Natural killer cell (primary cell): ENCODE results near the gene MAP3K21. TPM values are rescaled to one million over a fixed set of nuclear protein-coding genes. Genes with fewer than 3 reads are reported as not detected.

ENCODE experiments used
- ATAC-seq, 3 donors: fragments of 150-1000 bp in 2 of 3; fragments of 200-7000 bp in 1 of 3; cut with Tn5 transposase; 1 replicate in 1 of 3; 2 replicates in 2 of 3; pipeline ENCODE4 v1.10.0; 2021; ENCODE audit warnings: mild to moderate bottlenecking in 2 of 3, moderate library complexity in 2 of 3
- DNase-seq, 2 donors: peaks; one replicate each; pipeline versions ENCODE4 v3.0.0 to v3.0.0-alpha.2; 2013 to 2021; ENCODE audit warnings: mixed read lengths in 1 of 2
- H3K27ac ChIP-seq: one replicate; pipeline ENCODE4 v1.5.1; 2013; ENCODE audit warnings: mild to moderate bottlenecking, low read length
- H3K27me3 ChIP-seq: one replicate; pipeline ENCODE4 v1.6.1; 2013; ENCODE audit warnings: low read length; ENCODE audit not compliant: control insufficient read depth, insufficient read depth
- H3K36me3 ChIP-seq: one replicate; pipeline ENCODE4 v1.6.1; 2013; ENCODE audit warnings: low read length; ENCODE audit not compliant: control insufficient read depth, insufficient read depth
- H3K4me1 ChIP-seq: one replicate; pipeline ENCODE4 v1.6.1; 2013; ENCODE audit warnings: low read length; ENCODE audit not compliant: control insufficient read depth, insufficient read depth
- H3K4me3 ChIP-seq: one replicate; pipeline ENCODE4 v1.5.1; 2013; ENCODE audit warnings: low read length
- H3K9me3 ChIP-seq: one replicate; pipeline ENCODE4 v1.6.1; 2013; ENCODE audit warnings: low read length; ENCODE audit not compliant: control insufficient read depth, insufficient read depth
- H3K27ac Mint-ChIP-seq, 2 donors: one replicate each; pipeline ENCODE4 v1.8.0; 2022; ENCODE audit warnings: mild to moderate bottlenecking in 2 of 2, mixed read lengths in 2 of 2, moderate library complexity in 1 of 2
- H3K27me3 Mint-ChIP-seq, 2 donors: one replicate each; pipeline ENCODE4 v1.8.0; 2022; ENCODE audit warnings: low read depth in 2 of 2, mixed read lengths in 2 of 2
- H3K36me3 Mint-ChIP-seq: one replicate; pipeline ENCODE4 v1.8.0; 2022; ENCODE audit warnings: mixed read lengths
- H3K4me1 Mint-ChIP-seq, 2 donors: one replicate each; pipeline ENCODE4 v1.8.0; 2022; ENCODE audit warnings: mixed read lengths in 2 of 2
- H3K4me3 Mint-ChIP-seq: one replicate; pipeline ENCODE4 v1.8.0; 2022; ENCODE audit warnings: mild to moderate bottlenecking, moderate library complexity, mixed read lengths
- H3K9me3 Mint-ChIP-seq, 2 donors: one replicate each; pipeline ENCODE4 v1.8.0; 2022; ENCODE audit warnings: mixed read lengths in 2 of 2
- CTCF ChIP-seq: fragments of 200-600 bp; IDR thresholded peaks from one replicate; pipeline ENCODE4 v1.8.0; 2022; ENCODE audit warnings: antibody characterized with exemption
- WGBS: methylation state at CpG from one replicate; pipeline ENCODE4 v1.1.7; 2013; ENCODE audit warnings: missing lambda C conversion rate; ENCODE audit not compliant: insufficient coverage; 5-methylcytosine and 5-hydroxymethylcytosine counted together
- intact Hi-C: fragments of 100-400 bp; cut with micrococcal nuclease; formaldehyde crosslinking; loops from one replicate; pipeline ENCODE4 v1.14.2; 2022
- total RNA-seq, 4 donors: library from RNA; stranded (reverse); fragments of 120-200 nt in 1 of 4; gene quantifications; one replicate each; pipeline versions ENCODE4 v1.2.3 to v1.2.4, GENCODE V29; 2013 to 2022

Gene MAP3K21
- total RNA-seq, 3 donors from 2014 or later (not counting 1 experiment from before 2014, with no cell fraction given), result 0.14 to 0.70 (median 0.27) TPM

DNA sequence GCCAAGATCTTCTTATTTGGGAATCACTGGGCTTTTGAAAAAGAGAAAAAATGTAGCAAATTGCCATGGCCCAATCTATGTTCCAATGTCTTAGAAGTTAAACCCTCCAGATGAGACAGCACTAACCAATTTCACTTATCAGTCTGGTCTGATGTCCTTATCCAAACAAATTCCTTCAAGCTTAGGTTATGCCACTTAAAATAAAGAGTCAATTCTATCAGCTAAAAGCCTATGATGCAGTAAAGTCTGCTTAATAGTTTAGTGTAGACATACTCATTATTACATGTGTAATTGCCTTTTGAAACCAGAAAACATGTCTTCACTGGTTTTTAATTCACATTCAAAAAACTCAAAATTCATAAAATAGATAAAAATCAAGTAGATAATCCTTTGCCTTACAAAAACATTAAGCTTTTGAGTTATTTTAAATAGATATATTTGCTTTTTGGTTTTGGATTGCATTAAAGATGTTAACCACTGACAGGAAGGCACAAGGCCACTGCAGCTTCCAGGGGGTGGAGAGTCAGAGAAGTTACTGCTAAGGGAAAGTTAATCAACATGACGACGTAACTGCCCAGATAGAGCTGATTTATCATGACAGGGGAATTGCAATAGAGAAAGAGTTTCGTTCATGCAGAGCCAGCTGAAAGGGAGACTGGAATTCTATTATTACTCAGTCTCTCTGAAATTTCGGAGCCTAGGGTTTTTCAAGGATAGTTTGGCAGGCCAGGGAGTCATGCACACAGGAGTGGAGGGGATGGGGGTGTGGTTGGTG is 106.1 kb downstream of the MAP3K21 start:
- H3K27me3 Mint-ChIP-seq, result no peaks in the 10 kb centered on the region
- no peaks in the 10 kb centered on the region for H3K36me3 Mint-ChIP-seq
- WGBS, result 81% methylated on average over 4 of the region's 4 CpGs
- no peak overlapping the region for H3K27ac ChIP-seq
- H3K4me3 ChIP-seq, result no peak overlapping the region
- TF ChIP-seq CTCF, result no peak
- ATAC-seq (no peak), DNase-seq (no peak)
- intact Hi-C loops, result no loop called here
- H3K27me3 ChIP-seq, result no peaks in the 10 kb centered on the region
- H3K4me1 Mint-ChIP-seq, result no peaks in the 10 kb centered on the region
- no peaks in the 10 kb centered on the region for H3K36me3 ChIP-seq
- peaks cover 0 to 6% of the 10 kb centered on the region in 2 donors for H3K9me3 Mint-ChIP-seq
- H3K4me3 Mint-ChIP-seq, result no peak overlapping the region
- H3K9me3 ChIP-seq, result no peaks in the 10 kb centered on the region
- no peaks in the 10 kb centered on the region for H3K4me1 ChIP-seq
- no peak overlapping the region for H3K27ac Mint-ChIP-seq

Other genes starting within 250 kb of the MAP3K21 start
- gene PCNX2, start 32.0 kb upstream of the MAP3K21 start, total RNA-seq, result 10 to 100 TPM; 12.9 to 25.8 (median 16.0) TPM